ENCODE measurements around the gene PUM1.
"Not testable (repeated sequence)": the region's sequence is repeated elsewhere in the genome, so short reads cannot be mapped to it uniquely, and the experiment has no call there.

PUM1 gene

GRCh38 chr1:31000301-31000700 lies 65.2 kb downstream of the PUM1 start:
- in situ Hi-C loops (cut with MboI; ENCODE audit: low sequenced_read_pairs), result no loop called here

- in situ Hi-C loops (cut with MboI; ENCODE audit: low sequenced_read_pairs), result no loop called here
These were observed 66.6 kb downstream of the PUM1 start for GRCh38 chr1:30998887-30999286.

- in situ Hi-C loops (cut with MboI; ENCODE audit: low sequenced_read_pairs), result no loop called here
These were observed 67.3 kb downstream of the PUM1 start for GRCh38 chr1:30998171-30998570.

- in situ Hi-C loops (cut with MboI; ENCODE audit: low sequenced_read_pairs), result no loop called here
These were observed 68.0 kb downstream of the PUM1 start for GRCh38 chr1:30997463-30998057.

GRCh38 chr1:30995990-30996612 lies 69.4 kb downstream of the PUM1 start:
- in situ Hi-C loops (cut with MboI; ENCODE audit: low sequenced_read_pairs), result no loop called here

- in situ Hi-C loops (cut with MboI; ENCODE audit: low sequenced_read_pairs), result no loop called here
These were observed 73.5 kb downstream of the PUM1 start for GRCh38 chr1:30991862-30992606.

- in situ Hi-C loops (cut with MboI; ENCODE audit: low sequenced_read_pairs), result no loop called here
These were observed 74.9 kb downstream of the PUM1 start for GRCh38 chr1:30990591-30990990.

GRCh38 chr1:30988045-30988444 lies 77.5 kb downstream of the PUM1 start:
- in situ Hi-C loops (cut with MboI; ENCODE audit: low sequenced_read_pairs), result no loop called here

- in situ Hi-C loops (cut with MboI; ENCODE audit: low sequenced_read_pairs), result no loop called here
These were observed 78.8 kb downstream of the PUM1 start for GRCh38 chr1:30986755-30987154.

- in situ Hi-C loops (cut with MboI; ENCODE audit: low sequenced_read_pairs), result no loop called here
These were observed 80.5 kb downstream of the PUM1 start for GRCh38 chr1:30984991-30985503.

- in situ Hi-C loops (cut with MboI; ENCODE audit: low sequenced_read_pairs), result no loop called here
These were observed 81.2 kb downstream of the PUM1 start for GRCh38 chr1:30984165-30984889.

GRCh38 chr1:30982937-30983336 lies 82.6 kb downstream of the PUM1 start:
- in situ Hi-C loops (cut with MboI; ENCODE audit: low sequenced_read_pairs), result no loop called here

GRCh38 chr1:30982431-30982830 lies 83.1 kb downstream of the PUM1 start:
- in situ Hi-C loops (cut with MboI; ENCODE audit: low sequenced_read_pairs), result no loop called here

- in situ Hi-C loops (cut with MboI; ENCODE audit: low sequenced_read_pairs), result no loop called here
These were observed 84.3 kb downstream of the PUM1 start for GRCh38 chr1:30981172-30981571.

GRCh38 chr1:30977511-30977910 lies 88.0 kb downstream of the PUM1 start:
- in situ Hi-C loops (cut with MboI; ENCODE audit: low sequenced_read_pairs), result no loop called here

- in situ Hi-C loops (cut with MboI; ENCODE audit: low sequenced_read_pairs), result no loop called here
These were observed 88.4 kb downstream of the PUM1 start for GRCh38 chr1:30977105-30977504.

GRCh38 chr1:30976143-30976542 lies 89.4 kb downstream of the PUM1 start:
- in situ Hi-C loops (cut with MboI; ENCODE audit: low sequenced_read_pairs), result no loop called here

GRCh38 chr1:30975217-30975616 lies 90.3 kb downstream of the PUM1 start:
- in situ Hi-C loops (cut with MboI; ENCODE audit: low sequenced_read_pairs), result no loop called here

GRCh38 chr1:30974536-30974935 lies 91.0 kb downstream of the PUM1 start:
- in situ Hi-C loops (cut with MboI; ENCODE audit: low sequenced_read_pairs), result no loop called here

- in situ Hi-C loops (cut with MboI; ENCODE audit: low sequenced_read_pairs), result not testable (repeated sequence)
These were observed 93.2 kb downstream of the PUM1 start for GRCh38 chr1:30972349-30972748.

- in situ Hi-C loops (cut with MboI; ENCODE audit: low sequenced_read_pairs), result no loop called here
These were observed 94.0 kb downstream of the PUM1 start for GRCh38 chr1:30971496-30971895.

All from HL-60/S4 (cell line).